Ascending aorta (tissue), 2 donors: ENCODE data around the gene CCL15. TPM values are rescaled to one million over a fixed set of nuclear protein-coding genes. Genes with fewer than 3 reads are reported as not detected.

Experiments used
- DNase-seq, 2 donors: peaks; one replicate each; pipeline ENCODE4 v3.0.0-alpha.2; 2019; ENCODE audit warnings: low spot score in 2 of 2
- H3K27ac ChIP-seq, 2 donors: fragments of 200-600 bp; sonication (generic); one replicate each; pipeline ENCODE4 v1.5.1; 2016 to 2017; ENCODE audit warnings: mild to moderate bottlenecking in 1 of 2
- H3K27me3 ChIP-seq: fragments of 200-600 bp; sonication (generic); one replicate; pipeline ENCODE4 v1.5.1; 2017
- H3K36me3 ChIP-seq, 2 donors: fragments of 200-600 bp; sonication (generic); one replicate each; pipeline ENCODE4 v1.5.1; 2016
- H3K4me1 ChIP-seq, 2 donors: fragments of 200-600 bp; sonication (generic); one replicate each; pipeline ENCODE4 v1.5.1; 2016 to 2017; ENCODE audit warnings: mild to moderate bottlenecking in 1 of 2
- H3K4me3 ChIP-seq, 2 donors: fragments of 200-600 bp; sonication (generic); one replicate each; pipeline ENCODE4 v1.5.1; 2016 to 2017; ENCODE audit warnings: mild to moderate bottlenecking in 1 of 2
- H3K9me3 ChIP-seq, 2 donors: fragments of 200-600 bp; sonication (generic); one replicate each; pipeline ENCODE4 v1.5.1; 2016
- intact Hi-C: fragments of 100-400 bp; cut with DNase I; formaldehyde crosslinking; loops from one replicate; pipeline ENCODE4 v1.15.1; 2023
- total RNA-seq: library from RNA; depleted of rRNA; stranded (reverse); fragments of >200 nt; gene quantifications from one replicate; pipeline ENCODE4 v1.1.0, GENCODE V29; 2016
- TF ChIP-seq, protein P1 (sequence below), 3 experiments: fragments of 200-600 bp in 2 of 3; fragments of 450-650 bp in 1 of 3; sonication (generic) in 2 of 3; IDR thresholded peaks; one replicate each; pipeline ENCODE4 v1.5.1; 2016 to 2019; ENCODE audit warnings: antibody characterized with exemption in 3 of 3, mild to moderate bottlenecking in 1 of 3, moderate library complexity in 1 of 3

CCL15 gene
- total RNA-seq, 1 donor from 2014 or later, result not detected

DNA sequence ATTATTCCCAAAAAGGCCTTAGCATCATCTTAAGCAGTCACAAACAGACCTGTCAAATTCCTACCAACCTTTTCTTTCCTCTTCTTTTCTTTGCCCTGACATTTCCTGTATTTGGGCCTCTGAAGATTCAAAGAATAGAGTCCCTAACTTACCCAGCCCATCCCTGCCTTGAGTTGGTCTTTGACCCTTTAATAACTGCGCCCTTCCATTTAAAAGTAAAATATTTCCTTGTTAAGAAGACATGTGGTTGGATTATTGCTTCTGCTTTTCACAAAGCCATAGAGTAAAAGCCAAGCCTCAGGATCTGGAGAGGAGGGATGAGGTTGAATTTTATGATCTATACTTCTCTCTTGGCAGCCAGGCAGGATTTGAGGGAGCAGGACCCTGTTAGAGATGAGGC, 29.6 kb upstream of the CCL15 start:
- intact Hi-C loops, result no loop called here
- no peaks in the 10 kb centered on the region for H3K9me3 ChIP-seq
- no peaks in the 10 kb centered on the region for H3K27me3 ChIP-seq
- no peak overlapping the region for H3K27ac ChIP-seq
- H3K36me3 ChIP-seq, result no peaks in the 10 kb centered on the region
- no peak overlapping the region for H3K4me3 ChIP-seq
- no peaks in the 10 kb centered on the region for H3K4me1 ChIP-seq
- TF ChIP-seq, protein P1, sequence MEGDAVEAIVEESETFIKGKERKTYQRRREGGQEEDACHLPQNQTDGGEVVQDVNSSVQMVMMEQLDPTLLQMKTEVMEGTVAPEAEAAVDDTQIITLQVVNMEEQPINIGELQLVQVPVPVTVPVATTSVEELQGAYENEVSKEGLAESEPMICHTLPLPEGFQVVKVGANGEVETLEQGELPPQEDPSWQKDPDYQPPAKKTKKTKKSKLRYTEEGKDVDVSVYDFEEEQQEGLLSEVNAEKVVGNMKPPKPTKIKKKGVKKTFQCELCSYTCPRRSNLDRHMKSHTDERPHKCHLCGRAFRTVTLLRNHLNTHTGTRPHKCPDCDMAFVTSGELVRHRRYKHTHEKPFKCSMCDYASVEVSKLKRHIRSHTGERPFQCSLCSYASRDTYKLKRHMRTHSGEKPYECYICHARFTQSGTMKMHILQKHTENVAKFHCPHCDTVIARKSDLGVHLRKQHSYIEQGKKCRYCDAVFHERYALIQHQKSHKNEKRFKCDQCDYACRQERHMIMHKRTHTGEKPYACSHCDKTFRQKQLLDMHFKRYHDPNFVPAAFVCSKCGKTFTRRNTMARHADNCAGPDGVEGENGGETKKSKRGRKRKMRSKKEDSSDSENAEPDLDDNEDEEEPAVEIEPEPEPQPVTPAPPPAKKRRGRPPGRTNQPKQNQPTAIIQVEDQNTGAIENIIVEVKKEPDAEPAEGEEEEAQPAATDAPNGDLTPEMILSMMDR (IDR thresholded peaks at IDR 0.05), result no peak
- DNase-seq, result no peak

DNA sequence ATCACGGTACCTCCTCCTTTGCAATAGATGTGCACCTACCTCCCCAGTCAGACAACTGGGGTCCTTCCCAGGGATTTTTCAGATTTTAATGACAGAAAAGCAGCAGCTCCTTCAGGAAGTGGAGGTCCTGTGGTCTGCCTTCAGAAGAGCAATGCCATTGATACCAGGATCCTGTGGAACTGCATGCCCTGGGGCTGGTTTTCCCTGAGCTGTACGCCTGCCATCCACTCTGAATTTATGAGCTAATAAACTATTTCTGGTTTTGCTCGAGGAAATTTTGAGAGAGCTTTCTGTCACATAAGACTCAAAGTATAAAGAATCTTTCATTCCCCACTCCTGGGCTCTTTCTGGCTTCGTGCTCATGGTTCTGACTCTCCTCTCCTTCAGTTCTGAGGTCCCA, 26.4 kb upstream of the CCL15 start:
- TF ChIP-seq, protein P1 (IDR thresholded peaks at IDR 0.05), result no peak
- Histone ChIP-seq H3K4me1 (no peaks in the 10 kb centered on the region), H3K36me3 (no peaks in the 10 kb centered on the region), H3K9me3 (no peaks in the 10 kb centered on the region), H3K27ac (no peak overlapping the region), H3K4me3 (no peak overlapping the region), H3K27me3 (no peaks in the 10 kb centered on the region)
- DNase-seq, result no peak
- intact Hi-C loops, result no loop called here

DNA sequence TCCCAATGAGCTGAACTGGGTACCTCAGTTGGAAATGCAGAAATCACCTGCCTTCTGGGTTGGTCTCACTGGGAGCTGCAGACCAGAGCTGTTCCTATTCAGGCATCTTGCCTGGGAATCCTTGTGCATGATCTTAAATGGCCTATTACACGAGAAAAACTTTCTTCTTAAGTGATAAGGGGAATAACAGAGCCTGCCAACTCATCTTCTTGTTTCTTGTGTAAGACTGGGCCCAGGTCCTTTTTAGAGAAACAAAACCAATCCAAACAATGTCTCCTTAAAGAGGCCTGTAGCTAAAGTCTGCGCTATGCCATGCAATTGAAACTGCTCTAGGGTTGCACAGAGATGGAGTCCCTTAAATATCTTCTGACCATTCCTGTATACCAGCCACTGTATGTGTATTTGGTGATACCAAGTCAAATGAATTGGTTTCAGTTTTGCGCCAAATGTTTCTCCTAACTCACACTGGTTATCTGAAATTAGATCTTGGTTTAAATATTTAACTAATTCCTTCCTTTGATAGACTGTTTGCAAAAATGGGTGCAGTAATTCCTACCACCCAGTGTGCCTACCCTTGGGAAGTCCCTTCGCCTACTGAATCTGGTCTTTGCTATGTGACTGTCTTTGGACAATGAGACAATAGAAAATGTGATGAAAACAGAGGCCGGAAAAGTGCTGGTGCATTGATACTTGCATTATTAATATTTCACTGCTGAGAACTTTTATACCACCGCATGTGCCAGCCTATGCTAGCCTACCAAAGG, 22.9 kb upstream of the CCL15 start:
- no peaks in the 10 kb centered on the region for H3K4me1 ChIP-seq
- H3K4me3 ChIP-seq, result no peak overlapping the region
- no peaks in the 10 kb centered on the region for H3K36me3 ChIP-seq
- no peak for DNase-seq
- TF ChIP-seq, protein P1 (IDR thresholded peaks at IDR 0.05), result no peak
- no peaks in the 10 kb centered on the region for H3K9me3 ChIP-seq
- intact Hi-C loops, result no loop called here
- H3K27ac ChIP-seq, result no peak overlapping the region
- H3K27me3 ChIP-seq, result no peaks in the 10 kb centered on the region

DNA sequence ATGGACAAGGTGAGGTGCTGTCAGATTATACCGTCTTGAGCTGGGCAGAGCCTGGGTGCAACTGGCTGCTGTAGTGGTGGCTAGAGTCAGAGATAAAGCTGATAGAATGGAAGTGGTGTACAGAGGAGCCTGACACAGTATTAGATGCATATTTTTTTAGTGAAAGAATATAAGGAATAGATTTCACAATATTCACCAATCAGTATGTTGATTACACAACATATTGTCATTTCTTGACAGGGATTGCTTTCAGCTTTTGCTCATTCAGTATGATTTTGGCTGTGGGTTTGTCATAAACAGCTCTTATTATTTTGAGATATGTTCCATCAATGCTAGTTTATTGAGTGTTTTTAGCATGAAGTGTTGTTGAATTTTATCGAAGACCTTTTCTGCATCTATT, 18.1 kb upstream of the CCL15 start:
- TF ChIP-seq, protein P1 (IDR thresholded peaks at IDR 0.05), result no peak
- H3K27ac ChIP-seq, result no peak overlapping the region
- no peaks in the 10 kb centered on the region for H3K4me1 ChIP-seq
- no peaks in the 10 kb centered on the region for H3K9me3 ChIP-seq
- no peaks in the 10 kb centered on the region for H3K27me3 ChIP-seq
- H3K4me3 ChIP-seq, result no peak overlapping the region
- DNase-seq, result no peak
- H3K36me3 ChIP-seq, result no peaks in the 10 kb centered on the region
- intact Hi-C loops, result no loop called here

DNA sequence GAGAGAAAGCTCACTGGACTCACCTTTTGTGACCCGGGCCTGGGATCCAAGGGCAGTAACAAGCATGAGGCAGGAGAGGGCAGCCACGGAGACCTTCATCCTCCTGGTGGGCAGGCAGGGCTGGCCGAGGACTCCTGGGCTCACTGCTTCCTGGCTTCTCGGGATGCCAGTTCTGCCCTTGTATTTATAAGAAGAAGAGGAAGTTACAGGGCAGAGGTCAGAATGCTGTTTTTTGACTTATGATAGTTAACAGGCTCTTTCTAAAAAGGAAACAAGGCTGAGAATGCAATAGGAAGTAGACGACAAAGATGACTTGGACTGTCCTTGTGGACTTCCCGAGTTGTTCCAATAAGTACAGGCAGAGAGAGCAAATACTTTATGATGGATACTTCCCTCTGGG, 16.4 kb upstream of the CCL15 start, which contains the start of gene CCL23:
TSS of gene CCL23 (minus strand) at position 174 of the 400 bp plus-strand sequence. CDS start at position 99, 75 bp downstream.
- H3K27ac ChIP-seq, result no peak within 1 kb of the TSS
- H3K36me3 ChIP-seq, result no peaks in the 10 kb centered on the region
- no peaks in the 10 kb centered on the region for H3K9me3 ChIP-seq
- TF ChIP-seq, protein P1 (IDR thresholded peaks at IDR 0.05), result no peak
- intact Hi-C loops, result no loop called here
- no peaks in the 10 kb centered on the region for H3K4me1 ChIP-seq
- no peaks in the 10 kb centered on the region for H3K27me3 ChIP-seq
- no peak for DNase-seq
- no peak within 1 kb of the TSS for H3K4me3 ChIP-seq
